ENCODE measurements around the gene SRGAP3. TPM values are rescaled to one million over a fixed set of nuclear protein-coding genes. Genes with fewer than 3 reads are reported as not detected.

The SRGAP3 gene
- total and polyA plus RNA-seq, 2 experiments from 2014 or later, result 6.0 to 15.7 TPM

GRCh38 chr3:9278498-9278897 is 29.1 kb upstream of the SRGAP3 start:
- Histone ChIP-seq H3K4me3 (no peak overlapping the region), H3K27ac (no peak overlapping the region), H3K36me3 (no peaks in the 10 kb centered on the region), H3K27me3 (no peaks in the 10 kb centered on the region), H3K9me3 (ENCODE audit: low read depth) (no peaks in the 10 kb centered on the region), H3K4me1 (ENCODE audit: low read depth) (no peaks in the 10 kb centered on the region)
- TF ChIP-seq, protein P1, sequence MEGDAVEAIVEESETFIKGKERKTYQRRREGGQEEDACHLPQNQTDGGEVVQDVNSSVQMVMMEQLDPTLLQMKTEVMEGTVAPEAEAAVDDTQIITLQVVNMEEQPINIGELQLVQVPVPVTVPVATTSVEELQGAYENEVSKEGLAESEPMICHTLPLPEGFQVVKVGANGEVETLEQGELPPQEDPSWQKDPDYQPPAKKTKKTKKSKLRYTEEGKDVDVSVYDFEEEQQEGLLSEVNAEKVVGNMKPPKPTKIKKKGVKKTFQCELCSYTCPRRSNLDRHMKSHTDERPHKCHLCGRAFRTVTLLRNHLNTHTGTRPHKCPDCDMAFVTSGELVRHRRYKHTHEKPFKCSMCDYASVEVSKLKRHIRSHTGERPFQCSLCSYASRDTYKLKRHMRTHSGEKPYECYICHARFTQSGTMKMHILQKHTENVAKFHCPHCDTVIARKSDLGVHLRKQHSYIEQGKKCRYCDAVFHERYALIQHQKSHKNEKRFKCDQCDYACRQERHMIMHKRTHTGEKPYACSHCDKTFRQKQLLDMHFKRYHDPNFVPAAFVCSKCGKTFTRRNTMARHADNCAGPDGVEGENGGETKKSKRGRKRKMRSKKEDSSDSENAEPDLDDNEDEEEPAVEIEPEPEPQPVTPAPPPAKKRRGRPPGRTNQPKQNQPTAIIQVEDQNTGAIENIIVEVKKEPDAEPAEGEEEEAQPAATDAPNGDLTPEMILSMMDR (IDR thresholded peaks at IDR 0.05; ENCODE audit: low read depth, low read length), result no peak
- no peak for DNase-seq (ENCODE audit: low read depth in 1 of 2, low spot score in 1 of 2)

- TF ChIP-seq, protein P1 (IDR thresholded peaks at IDR 0.05; ENCODE audit: low read depth, low read length), result no peak
These were observed 28.6 kb upstream of the SRGAP3 start for GRCh38 chr3:9278085-9278484.

DNA sequence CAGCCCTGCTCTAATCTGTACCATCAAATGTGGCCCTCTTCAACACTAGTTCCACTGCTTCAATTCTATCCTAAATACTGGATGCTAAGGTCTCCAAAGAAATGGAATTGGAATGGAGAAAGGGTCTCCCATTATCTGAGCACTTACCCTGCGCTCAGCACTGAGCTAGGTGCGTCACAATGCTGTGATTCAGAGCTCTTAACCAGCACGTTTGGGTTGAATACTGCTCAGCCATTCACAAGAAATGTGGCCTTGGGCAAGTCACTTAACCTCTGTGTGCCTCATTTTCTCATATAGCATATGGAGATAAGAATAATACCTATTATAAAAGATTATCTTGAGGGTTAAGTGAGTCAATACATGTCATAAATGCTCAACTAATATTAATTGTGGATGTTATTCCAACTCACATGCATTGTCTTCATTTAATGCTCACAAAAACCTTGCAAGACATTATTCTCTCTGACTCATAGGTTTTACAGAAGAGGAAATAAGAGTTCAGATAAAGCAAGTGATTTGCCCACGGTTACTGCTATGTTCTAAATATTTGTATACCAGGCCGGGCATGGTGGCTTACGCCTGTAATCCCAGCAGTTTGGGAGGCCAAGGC is 27.4 kb upstream of the SRGAP3 start:
- Histone ChIP-seq H3K4me3 (no peak overlapping the region), H3K27ac (no peak overlapping the region), H3K36me3 (no peaks in the 10 kb centered on the region), H3K27me3 (no peaks in the 10 kb centered on the region), H3K9me3 (ENCODE audit: low read depth) (no peaks in the 10 kb centered on the region), H3K4me1 (ENCODE audit: low read depth) (no peaks in the 10 kb centered on the region)
- TF ChIP-seq, protein P1 (IDR thresholded peaks at IDR 0.05; ENCODE audit: low read depth, low read length), result no peak
- no peak for DNase-seq (ENCODE audit: low read depth in 1 of 2, low spot score in 1 of 2)

More at GRCh38 chr3:9278085-9278484, 28.6 kb upstream of the SRGAP3 start:
- Histone ChIP-seq H3K4me1 (ENCODE audit: low read depth) (no peaks in the 10 kb centered on the region), H3K36me3 (no peaks in the 10 kb centered on the region), H3K9me3 (ENCODE audit: low read depth) (no peaks in the 10 kb centered on the region), H3K27ac (no peak overlapping the region), H3K27me3 (no peaks in the 10 kb centered on the region), H3K4me3 (no peak overlapping the region)
- no peak for DNase-seq (ENCODE audit: low read depth in 1 of 2, low spot score in 1 of 2)

DNA sequence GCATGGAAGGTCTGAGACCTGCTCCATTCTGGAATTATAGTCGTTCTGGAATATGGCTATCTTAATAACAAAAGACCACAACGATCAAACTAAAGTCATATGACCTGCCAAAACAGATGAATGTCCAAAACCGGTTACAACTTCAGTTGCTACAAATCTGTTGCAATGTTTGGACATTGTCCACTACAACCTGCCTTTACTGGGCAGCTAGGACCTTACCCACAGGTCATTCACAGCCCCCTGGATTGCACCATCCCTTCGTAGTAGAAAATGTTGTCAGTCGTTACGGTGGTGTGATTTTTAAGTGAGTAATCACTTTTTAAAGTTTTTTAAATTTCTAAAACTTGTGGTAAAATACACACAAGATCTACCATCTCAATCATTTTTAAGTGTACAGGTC is 22.5 kb upstream of the SRGAP3 start:
- Histone ChIP-seq H3K27ac (no peak overlapping the region), H3K4me3 (no peak overlapping the region), H3K9me3 (ENCODE audit: low read depth) (no peaks in the 10 kb centered on the region), H3K4me1 (ENCODE audit: low read depth) (no peaks in the 10 kb centered on the region), H3K27me3 (no peaks in the 10 kb centered on the region), H3K36me3 (no peaks in the 10 kb centered on the region)
- DNase-seq (ENCODE audit: low read depth in 1 of 2, low spot score in 1 of 2), result no peak
- TF ChIP-seq, protein P1 (IDR thresholded peaks at IDR 0.05; ENCODE audit: low read depth, low read length), result no peak

DNA sequence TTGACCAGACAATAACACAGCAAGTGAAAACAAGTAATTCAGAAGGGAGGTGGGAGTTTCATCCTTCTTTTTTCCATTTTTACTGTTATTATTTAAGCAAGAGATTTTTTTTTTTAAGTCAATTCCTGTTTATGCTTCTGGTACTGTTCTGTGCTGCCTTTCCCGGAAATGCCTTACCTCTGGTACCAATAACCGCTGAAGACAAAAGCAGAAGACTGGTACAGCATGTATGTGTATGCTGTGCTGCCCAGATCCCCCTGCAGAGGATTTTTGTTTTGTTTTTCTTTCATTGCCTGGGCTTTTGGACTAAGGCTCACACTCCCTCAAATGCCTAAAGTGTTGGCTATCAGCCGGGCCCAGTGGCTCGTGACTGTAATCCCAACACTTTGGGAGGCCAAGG is 21.3 kb upstream of the SRGAP3 start:
- DNase-seq (ENCODE audit: low read depth in 1 of 2, low spot score in 1 of 2), result no peak
- Histone ChIP-seq H3K9me3 (ENCODE audit: low read depth) (no peaks in the 10 kb centered on the region), H3K4me3 (no peak overlapping the region), H3K27ac (no peak overlapping the region), H3K36me3 (no peaks in the 10 kb centered on the region), H3K27me3 (no peaks in the 10 kb centered on the region), H3K4me1 (ENCODE audit: low read depth) (no peaks in the 10 kb centered on the region)
- TF ChIP-seq, protein P1 (IDR thresholded peaks at IDR 0.05; ENCODE audit: low read depth, low read length), result no peak
